Activated CD4-positive, alpha-beta T cell treated with anti-CD3 and anti-CD28 coated beads for 48 hours (primary cell): Measurements from ENCODE around the gene MAX.

Experiments
- DNase-seq: peaks from one replicate; pipeline ENCODE4 v3.0.0-alpha.2; 2020

Gene MAX

GRCh38 chr14:65072256-65072655 lies 30.1 kb downstream of the MAX start:
- DNase-seq, result no peak

GRCh38 chr14:65071544-65071943 lies 30.8 kb downstream of the MAX start:
- DNase-seq, result no peak

- DNase-seq, result no peak
Observed at GRCh38 chr14:65070471-65070976, 31.8 kb downstream of the MAX start.

- no peak for DNase-seq
Observed at GRCh38 chr14:65069874-65070413, 32.4 kb downstream of the MAX start.

GRCh38 chr14:65065719-65066118 lies 36.6 kb downstream of the MAX start:
- DNase-seq, result no peak

- DNase-seq, result no peak
Observed at GRCh38 chr14:65062096-65063075, 39.9 kb downstream of the MAX start.

- no peak for DNase-seq
Observed at GRCh38 chr14:65057695-65058094, 44.6 kb downstream of the MAX start.

- DNase-seq, result no peak
Observed at GRCh38 chr14:65054471-65055085, 47.7 kb downstream of the MAX start.

- no peak for DNase-seq
Observed at GRCh38 chr14:65053466-65053865, 48.9 kb downstream of the MAX start.

- DNase-seq, result no peak
Observed at GRCh38 chr14:65052832-65053231, 49.5 kb downstream of the MAX start.

- no peak for DNase-seq
Observed at GRCh38 chr14:65045709-65046108, 56.6 kb downstream of the MAX start.

- DNase-seq, result no peak
Observed at GRCh38 chr14:65045006-65045405, 57.3 kb downstream of the MAX start.

GRCh38 chr14:65044596-65044959 lies 57.7 kb downstream of the MAX start:
- no peak for DNase-seq

GRCh38 chr14:65043893-65044595 lies 58.3 kb downstream of the MAX start:
- DNase-seq, result no peak

GRCh38 chr14:65042731-65043372 lies 59.5 kb downstream of the MAX start:
- no peak for DNase-seq

- no peak for DNase-seq
Observed at GRCh38 chr14:65042296-65042695, 60.0 kb downstream of the MAX start.

GRCh38 chr14:65041434-65041915 lies 60.8 kb downstream of the MAX start:
- DNase-seq, result no peak

- no peak for DNase-seq
Observed at GRCh38 chr14:65040666-65041433, 61.5 kb downstream of the MAX start.

GRCh38 chr14:65038966-65039365 lies 63.4 kb downstream of the MAX start:
- DNase-seq, result no peak

GRCh38 chr14:65035049-65035448 lies 67.3 kb downstream of the MAX start:
- no peak for DNase-seq

- no peak for DNase-seq
Observed at GRCh38 chr14:65034021-65034420, 68.3 kb downstream of the MAX start.

GRCh38 chr14:65033181-65033580 lies 69.1 kb downstream of the MAX start:
- no peak for DNase-seq
